ENCODE measurements around the gene BMPER.
A peak's percentile ranks its signal among the peaks of the same experiment; 100 is the strongest.

BMPER gene

DNA sequence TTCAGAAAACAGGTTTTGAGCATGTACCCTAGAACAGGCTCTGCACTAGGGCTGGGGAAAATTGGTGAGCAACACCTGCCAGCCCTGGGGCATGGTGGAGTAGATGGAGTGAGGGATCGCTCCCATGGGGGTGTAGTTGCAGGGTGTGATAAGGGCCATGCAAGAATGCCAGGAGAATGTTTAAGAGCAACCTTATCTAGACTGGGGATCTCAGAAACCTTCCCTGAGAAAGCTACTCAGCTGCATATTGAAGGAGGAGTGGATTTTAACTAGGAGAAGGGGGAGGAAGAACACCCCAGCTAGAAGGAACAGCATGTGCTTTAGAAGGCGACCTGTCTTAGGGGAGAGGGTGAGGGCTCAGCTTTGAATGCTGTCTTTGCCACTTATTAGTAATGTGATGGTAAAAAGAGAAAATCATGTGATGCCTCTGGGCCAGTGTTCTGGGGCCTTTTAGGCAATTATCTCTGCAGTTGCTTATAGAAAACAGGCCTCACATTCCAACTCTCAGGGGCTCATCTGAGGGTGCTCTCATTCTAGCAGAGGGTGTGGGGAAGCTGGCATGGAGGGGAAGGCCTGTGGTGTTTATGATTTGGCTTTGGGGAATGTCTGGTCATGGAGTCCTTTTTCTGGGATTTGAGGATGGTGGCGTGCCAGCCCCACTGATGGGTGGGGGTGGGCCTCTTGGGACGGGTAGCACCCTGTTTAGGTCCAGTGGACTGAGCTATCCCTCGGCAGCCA, 225.4 kb downstream of the BMPER start:
- DNase-seq (ENCODE audit: extremely low read depth, insufficient read length) = no peak

DNA sequence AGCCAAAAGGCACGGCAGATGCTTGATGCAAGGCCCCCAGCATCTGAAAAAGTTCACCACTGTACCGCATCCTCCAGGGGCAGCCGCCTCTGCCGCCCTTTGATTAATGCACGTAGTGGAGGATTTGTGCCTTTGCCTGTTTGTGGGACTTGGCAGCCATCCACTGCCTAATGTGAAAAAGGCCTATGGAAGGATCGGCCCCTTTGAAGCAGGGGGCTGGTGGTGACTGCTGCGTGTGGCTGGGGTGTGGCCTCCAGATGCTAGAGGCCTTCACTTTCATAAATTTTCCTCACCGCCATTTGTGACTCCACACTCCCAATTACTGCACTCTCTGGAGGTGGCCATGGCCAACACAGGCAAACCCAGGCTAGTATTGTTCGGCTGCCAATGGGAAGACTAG, 226.0 kb downstream of the BMPER start:
- DNase-seq (ENCODE audit: extremely low read depth, insufficient read length) = no peak
- TF ChIP-seq, protein P1, sequence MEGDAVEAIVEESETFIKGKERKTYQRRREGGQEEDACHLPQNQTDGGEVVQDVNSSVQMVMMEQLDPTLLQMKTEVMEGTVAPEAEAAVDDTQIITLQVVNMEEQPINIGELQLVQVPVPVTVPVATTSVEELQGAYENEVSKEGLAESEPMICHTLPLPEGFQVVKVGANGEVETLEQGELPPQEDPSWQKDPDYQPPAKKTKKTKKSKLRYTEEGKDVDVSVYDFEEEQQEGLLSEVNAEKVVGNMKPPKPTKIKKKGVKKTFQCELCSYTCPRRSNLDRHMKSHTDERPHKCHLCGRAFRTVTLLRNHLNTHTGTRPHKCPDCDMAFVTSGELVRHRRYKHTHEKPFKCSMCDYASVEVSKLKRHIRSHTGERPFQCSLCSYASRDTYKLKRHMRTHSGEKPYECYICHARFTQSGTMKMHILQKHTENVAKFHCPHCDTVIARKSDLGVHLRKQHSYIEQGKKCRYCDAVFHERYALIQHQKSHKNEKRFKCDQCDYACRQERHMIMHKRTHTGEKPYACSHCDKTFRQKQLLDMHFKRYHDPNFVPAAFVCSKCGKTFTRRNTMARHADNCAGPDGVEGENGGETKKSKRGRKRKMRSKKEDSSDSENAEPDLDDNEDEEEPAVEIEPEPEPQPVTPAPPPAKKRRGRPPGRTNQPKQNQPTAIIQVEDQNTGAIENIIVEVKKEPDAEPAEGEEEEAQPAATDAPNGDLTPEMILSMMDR (IDR thresholded peaks at IDR 0.05; ENCODE audit: insufficient read depth, low read length, poor library complexity, severe bottlenecking) = no peak
- Histone ChIP-seq H3K27me3 (replicated peaks; ENCODE audit: control insufficient read depth, insufficient read depth, low read length) (no peaks in the 10 kb centered on the region), H3K36me3 (ENCODE audit: control insufficient read depth, insufficient read depth, low read length) (no peaks in the 10 kb centered on the region), H3K4me3 (replicated peaks; ENCODE audit: low read depth, low read length) (no peak overlapping the region)

More for the DNA sequence above, 225.4 kb downstream of the BMPER start:
- H3K4me3 ChIP-seq (replicated peaks; ENCODE audit: low read depth, low read length) = no peak overlapping the region
- no peaks in the 10 kb centered on the region for H3K36me3 ChIP-seq (ENCODE audit: control insufficient read depth, insufficient read depth, low read length)
- H3K27me3 ChIP-seq (replicated peaks; ENCODE audit: control insufficient read depth, insufficient read depth, low read length) = no peaks in the 10 kb centered on the region
- TF ChIP-seq, protein P1 (IDR thresholded peaks at IDR 0.05; ENCODE audit: insufficient read depth, low read length, poor library complexity, severe bottlenecking) = no peak

DNA sequence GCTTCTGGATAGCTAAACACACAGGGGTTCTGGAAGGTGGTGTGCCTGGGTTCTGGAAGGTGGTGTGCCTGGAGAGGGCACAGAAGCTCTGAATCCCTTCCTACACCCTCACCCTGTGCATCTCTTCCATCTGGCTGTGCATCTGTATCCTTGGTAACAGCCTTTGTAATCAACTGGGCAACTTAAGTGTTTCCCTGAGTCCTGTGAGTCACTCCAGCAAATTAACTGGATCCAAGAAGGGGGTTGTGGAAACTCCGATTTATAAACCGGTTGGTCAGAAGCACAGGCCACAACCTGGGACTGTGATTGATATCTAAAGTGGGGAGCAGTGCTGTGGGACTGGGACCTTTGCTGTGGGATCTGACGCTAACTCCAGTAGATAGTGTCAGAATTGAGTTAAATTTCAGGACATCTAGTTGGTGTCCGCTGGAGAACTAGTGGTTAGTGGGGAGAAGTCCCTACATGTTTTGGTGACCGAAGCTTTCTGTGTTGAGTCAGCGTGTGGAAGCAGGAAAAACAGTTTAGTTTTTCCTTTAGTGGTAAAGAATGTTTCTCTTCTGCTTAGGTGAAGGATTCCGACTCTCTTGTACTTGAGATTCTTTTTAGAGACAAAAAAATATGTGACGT, 228.1 kb downstream of the BMPER start:
- TF ChIP-seq, protein P1 (IDR thresholded peaks at IDR 0.05; ENCODE audit: insufficient read depth, low read length, poor library complexity, severe bottlenecking) = no peak
- Histone ChIP-seq H3K36me3 (ENCODE audit: control insufficient read depth, insufficient read depth, low read length) (no peaks in the 10 kb centered on the region), H3K4me3 (replicated peaks; ENCODE audit: low read depth, low read length) (no peak overlapping the region), H3K27me3 (replicated peaks; ENCODE audit: control insufficient read depth, insufficient read depth, low read length) (no peaks in the 10 kb centered on the region; the same call in 1 of the 2 replicates)
- no peak for DNase-seq (ENCODE audit: extremely low read depth, insufficient read length)

DNA sequence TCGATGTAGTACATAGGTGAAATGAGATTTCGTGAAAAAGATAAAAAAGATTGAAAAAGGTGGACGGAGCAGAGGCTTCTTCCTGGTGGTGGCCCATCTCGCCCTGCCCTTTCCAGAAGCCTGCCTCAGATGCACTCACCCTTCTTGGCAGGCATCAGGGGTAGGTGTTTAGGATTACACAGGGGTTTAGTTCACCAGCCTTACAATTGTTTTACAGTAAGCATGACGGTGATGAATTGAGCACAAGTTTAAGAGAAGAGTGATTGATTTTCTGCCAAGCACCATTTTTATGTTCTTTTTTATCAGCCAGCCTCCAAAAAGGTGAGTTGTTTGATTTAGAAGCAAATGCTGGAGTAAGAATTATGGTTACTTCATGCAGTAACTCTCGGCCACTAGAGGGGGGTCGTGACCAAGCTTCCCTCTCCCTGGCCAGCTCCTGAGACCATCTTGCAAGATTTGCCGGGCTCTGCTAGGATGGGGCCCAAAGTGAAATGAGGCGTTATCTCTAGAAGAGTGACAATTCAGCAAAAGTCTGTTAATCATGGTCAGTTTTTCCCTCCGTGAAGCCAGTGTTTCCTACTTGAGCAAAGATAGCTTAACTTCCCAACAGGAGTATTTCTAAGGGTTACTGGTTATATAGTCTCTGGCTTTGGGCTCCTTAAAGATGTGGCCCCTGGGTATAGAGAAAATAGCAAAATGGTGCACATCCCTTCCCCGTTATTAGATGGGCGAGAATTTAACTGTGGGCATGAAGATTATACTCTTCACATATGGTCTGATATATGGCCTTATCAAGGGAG, 228.8 kb downstream of the BMPER start:
- Histone ChIP-seq H3K36me3 (ENCODE audit: control insufficient read depth, insufficient read depth, low read length) (no peaks in the 10 kb centered on the region), H3K27me3 (replicated peaks; ENCODE audit: control insufficient read depth, insufficient read depth, low read length) (no peaks in the 10 kb centered on the region; the same call in 1 of the 2 replicates), H3K4me3 (replicated peaks; ENCODE audit: low read depth, low read length) (no peak overlapping the region)
- no peak for DNase-seq (ENCODE audit: extremely low read depth, insufficient read length)
- TF ChIP-seq, protein P1 (IDR thresholded peaks at IDR 0.05; ENCODE audit: insufficient read depth, low read length, poor library complexity, severe bottlenecking) = peak; percentile 69

DNA sequence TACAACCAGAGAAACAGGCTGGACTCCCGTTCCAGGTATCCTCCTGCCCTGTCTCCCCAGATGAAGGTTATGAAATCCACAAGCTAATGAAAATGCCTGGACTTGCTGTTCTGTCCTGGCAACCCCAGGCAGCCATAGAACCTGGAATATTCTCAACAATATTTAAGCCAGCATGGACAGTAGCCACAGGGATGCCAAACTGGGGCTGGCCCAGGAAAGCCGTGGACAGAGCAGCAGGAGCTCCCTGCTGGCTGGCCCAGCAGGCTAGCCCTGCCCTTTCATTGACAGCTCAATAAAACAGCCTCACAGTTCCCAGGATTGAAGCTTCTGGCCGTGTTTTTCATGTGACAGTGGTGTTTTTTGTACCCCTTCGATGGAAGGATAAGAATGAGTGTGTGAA, 230.6 kb downstream of the BMPER start:
- no peaks in the 10 kb centered on the region for H3K36me3 ChIP-seq (ENCODE audit: control insufficient read depth, insufficient read depth, low read length)
- H3K4me3 ChIP-seq (replicated peaks; ENCODE audit: low read depth, low read length) = no peak overlapping the region
- no peaks in the 10 kb centered on the region; the same call in 1 of the 2 replicates for H3K27me3 ChIP-seq (replicated peaks; ENCODE audit: control insufficient read depth, insufficient read depth, low read length)
- no peak for DNase-seq (ENCODE audit: extremely low read depth, insufficient read length)
- TF ChIP-seq, protein P1 (IDR thresholded peaks at IDR 0.05; ENCODE audit: insufficient read depth, low read length, poor library complexity, severe bottlenecking) = no peak
